Fibroblast of skin of left biceps (primary cell): ENCODE data around the gene TDRD12.
"Not testable (repeated sequence)": the region's sequence is repeated elsewhere in the genome, so short reads cannot be mapped to it uniquely, and the experiment has no call there.

Source experiments
- DNase-seq, 2 experiments: peaks; one replicate each; pipeline ENCODE4 v3.0.0-alpha.2; 2013; ENCODE audit warnings: low read depth in 2 of 2

The TDRD12 gene

DNA sequence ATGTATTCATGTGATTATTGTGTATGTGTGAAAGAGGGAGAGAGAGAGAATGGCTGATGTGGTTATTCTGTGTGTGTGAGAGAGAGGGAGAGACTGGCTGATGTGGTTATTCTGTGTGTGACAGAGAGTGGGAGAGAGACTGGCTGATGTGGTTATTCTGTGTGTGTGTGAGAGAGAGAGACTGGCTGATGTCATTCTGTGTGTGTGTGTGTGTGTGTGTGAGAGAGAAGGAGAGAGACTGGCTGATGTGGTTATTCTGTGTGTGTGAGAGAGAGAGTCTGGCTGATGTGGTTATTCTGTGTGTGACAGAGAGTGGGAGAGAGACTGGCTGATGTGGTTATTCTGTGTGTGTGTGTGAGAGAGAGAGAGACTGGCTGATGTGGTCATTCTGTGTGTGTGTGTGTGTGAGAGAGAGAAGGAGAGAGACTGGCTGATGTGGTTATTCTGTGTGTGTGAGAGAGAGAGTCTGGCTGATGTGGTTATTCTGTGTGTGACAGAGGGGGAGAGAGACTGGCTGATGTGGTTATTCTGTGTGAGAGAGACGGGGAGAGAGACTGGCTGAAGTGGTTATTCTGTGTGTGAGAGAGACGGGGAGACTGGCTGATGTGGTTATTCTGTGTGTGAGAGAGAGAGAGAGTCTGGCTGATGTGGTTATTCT lies 26.2 kb downstream of the TDRD12 start:
- DNase-seq, result not testable (repeated sequence)

DNA sequence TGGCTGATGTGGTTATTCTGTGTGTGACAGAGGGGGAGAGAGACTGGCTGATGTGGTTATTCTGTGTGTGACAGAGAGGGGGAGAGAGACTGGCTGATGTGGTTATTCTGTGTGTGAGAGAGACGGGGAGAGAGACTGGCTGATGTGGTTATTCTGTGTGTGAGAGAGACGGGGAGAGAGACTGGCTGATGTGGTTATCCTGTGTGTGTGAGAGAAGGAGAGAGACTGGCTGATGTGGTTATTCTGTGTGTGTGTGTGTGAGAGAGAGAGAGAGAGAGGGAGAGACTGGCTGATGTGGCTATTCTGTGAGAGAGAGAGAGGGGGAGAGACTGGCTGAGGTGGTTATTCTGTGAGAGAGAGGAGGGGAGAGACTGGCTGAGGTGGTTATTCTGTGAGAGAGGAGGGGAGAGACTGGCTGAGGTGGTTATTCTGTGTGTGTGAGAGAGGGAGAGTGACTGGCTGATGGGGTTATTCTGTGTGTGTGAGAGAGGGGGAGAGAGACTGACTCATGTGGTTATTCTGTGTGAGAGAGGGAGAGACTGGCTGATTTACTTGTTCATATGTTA lies 27.1 kb downstream of the TDRD12 start:
- DNase-seq, result not testable (repeated sequence)

DNA sequence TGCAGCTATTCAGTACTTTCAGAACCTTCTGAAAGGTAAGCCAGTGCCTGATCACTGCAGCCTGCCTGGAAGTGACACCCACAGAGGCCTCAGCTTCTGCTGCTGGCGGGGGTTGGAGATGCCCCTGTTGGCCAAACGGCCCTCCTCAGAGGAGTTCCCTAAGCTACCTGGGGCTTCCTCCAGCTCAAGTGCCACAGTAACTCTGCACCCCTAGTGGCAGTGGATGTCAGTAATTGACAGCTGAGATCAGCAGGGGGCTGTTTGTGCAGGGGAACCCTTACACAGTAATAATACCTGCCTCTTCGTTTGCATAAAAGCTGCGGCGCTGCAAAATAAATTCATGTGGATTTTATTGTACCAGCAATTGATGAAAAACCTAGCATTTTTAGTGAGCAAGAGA lies 28.9 kb downstream of the TDRD12 start:
- DNase-seq, result no peak

DNA sequence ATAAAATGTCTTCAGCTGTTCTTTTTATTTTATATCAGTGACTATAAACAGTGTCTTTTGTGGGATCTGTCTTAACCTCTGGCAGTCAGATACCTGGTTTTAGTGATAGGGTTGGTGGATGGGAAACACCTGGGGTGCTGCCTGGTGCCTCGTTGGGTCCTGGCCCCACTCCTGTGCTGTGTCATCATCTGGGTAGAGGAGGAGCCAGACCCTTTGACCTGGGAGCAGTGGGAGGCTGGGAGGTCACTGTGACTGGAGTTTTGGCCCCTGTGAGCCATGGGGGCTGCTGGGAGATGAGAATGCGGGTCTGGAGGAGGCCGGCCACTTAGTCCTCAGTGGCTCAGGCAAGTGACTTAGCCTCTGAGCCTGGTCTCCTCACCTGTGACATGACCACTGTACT lies 29.4 kb downstream of the TDRD12 start:
- no peak for DNase-seq

DNA sequence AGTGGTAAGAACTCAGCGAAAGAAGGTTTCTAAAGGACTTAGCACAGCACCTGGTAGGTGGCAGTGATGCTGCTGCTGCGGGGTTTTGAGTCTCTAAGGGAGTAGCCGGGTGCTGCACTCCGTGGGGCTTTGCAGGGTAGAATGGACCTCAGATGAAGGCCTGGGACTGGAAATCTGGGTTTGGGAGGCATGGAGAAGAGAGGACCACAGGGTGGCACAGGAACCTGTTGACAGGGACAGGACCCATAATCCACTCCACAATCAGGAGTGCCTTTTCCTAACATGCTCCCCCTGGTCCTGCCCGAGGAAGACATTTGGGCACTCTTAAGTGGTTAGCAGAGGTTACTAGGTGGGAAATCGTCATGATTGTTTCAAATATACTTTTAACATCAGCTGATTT lies 29.8 kb downstream of the TDRD12 start:
- DNase-seq, result no peak

DNA sequence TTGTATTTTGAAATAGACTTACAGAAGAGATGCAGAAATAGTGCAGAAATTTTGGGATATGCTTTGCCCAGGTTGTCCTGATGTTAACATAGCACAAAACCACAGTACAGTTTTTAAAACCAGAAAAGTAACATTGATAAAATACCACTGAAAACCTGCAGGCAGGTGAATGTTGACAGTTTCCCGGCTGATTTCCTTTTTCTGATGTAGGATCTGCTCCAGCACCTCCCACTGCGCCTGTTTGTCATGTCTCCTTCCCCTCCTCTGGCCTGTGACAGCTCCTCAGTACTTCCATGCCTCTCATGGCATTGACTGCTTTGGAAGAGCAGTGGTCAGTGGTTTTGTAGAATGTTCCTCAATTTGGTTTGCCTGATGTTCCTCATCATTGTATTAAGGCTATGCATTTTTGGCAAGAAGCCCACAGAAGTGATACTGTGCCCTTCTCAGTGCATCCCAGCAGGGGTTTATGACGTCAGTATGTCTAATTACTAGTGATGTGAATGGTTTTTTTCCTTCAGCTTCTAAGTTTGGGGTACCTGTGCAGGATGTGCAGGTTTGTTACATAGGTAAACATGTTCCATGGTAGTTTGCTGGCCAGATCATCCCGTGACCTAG lies 31.0 kb downstream of the TDRD12 start:
- no peak for DNase-seq

DNA sequence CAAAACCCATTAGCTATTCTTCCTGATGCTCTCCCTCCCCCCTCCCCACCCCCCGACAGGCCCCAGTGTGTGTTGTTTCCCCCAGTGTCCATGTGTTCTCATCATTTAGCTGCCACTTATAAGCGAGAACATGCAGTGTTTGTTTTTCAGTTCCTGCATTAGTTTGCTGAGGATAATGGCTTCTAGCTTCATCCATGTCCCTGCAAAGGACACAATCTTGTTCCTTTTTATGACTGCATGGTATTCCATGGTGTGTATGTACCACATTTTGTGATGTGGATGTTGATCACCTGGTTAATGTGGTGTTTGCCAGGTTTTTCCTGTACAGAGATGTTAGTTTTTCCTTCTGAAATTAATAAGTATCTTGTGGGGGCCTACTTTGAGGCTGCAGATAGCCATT lies 31.5 kb downstream of the TDRD12 start:
- DNase-seq, result no peak

DNA sequence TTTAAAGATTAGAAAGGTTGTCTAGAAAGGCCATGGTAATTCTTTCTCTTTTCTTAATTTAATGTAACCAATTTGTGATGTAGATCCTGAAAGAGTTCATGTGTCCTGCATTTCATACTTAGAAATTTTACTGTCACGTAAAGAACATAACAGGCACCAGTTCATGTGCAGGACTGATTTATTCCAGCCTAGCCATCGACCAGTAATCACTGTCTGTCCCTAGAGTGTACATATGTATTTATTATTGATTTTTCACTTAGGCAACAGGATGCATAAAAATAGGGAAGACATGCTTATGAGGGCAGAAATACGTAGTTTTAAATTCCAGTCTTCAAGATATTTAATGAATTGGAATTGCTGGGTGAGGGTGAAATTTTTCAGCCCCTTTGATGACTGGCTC lies 37.6 kb downstream of the TDRD12 start:
- no peak for DNase-seq

DNA sequence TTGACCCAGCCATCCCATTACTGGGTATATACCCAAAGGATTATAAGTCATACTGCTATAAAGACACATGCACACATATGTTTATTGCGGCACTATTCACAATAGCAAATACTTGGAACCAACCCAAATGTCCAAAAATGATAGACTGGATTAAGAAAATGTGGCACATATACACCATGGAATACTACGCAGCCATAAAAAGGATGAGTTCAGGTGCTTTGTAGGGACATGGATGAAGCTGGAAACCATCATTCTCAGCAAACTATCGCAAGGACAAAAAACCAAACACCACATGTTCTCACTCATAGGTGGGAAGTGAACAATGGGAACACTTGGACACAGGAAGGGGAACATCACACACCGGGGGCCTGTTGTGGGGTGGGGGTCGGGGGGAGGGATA lies 45.8 kb downstream of the TDRD12 start:
- not testable (repeated sequence) for DNase-seq

DNA sequence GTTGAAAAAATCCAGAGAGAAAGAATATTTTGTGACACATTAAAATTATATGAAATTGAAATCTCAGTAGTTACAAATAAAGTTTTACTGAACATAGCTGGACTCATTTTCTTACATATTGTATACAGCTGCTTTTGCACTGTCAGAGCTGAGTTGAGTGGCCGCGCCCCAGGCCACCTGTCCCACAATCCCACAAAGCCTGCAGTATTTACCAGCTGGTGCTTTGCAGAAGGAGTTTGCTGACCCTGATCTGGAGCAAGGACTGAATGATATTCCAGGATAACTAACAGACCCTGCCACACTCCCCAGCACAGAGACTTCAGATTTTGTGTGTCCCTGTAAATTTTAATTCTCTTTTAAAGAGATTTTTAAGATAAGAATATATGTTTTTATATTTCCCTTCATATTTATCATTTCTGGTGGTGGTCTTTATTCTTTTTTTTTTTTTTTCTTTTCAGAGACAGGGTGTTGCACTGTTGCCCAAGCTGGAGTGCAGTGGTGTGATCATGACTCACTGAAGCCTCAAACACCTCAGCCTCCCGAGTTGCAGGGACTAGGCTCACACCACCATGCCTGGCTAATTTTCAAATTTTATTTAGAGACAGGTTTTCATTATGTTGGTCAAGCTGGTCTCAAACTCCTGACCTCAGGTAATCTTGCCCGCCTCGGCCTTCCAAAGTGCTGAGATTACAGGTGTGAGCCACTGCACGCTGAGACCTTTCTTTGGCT lies 48.5 kb downstream of the TDRD12 start:
- no peak for DNase-seq

DNA sequence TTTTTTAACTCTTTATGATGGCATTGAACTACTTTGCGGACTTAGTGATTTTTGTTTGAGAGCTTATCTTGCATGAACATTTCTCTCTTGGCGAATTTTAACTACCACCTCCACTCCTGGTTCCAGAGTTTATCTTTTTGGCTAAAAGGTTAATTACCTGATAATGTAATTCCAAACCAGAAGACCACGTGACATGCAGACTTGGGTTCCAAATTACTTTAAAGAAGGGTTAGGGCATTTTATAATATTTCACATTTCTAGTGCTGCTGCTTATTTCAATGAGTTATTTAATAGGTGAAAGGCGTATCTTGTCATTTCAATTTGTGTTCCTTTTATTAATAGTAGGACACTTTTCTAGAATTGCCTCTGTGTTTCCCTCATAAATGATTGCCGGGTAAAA lies 52.0 kb downstream of the TDRD12 start:
- no peak for DNase-seq

DNA sequence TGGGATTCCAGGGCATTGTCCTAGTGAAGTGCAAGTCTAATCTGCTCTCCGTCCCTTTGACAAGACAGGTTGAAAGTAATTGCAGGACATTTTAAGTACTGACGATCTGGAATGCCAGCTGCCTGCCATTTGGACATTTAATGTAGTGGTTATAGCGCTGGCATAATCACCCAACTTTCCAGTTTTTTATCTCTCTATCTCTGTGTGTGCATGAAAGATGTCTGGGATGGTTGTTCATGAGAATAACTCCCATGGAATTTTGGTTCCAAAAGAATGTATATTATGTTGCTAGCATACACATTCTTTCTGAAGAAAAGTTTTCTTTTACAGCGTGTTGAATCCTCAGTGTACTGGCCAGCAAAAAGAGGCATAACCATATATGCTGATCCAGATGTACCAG lies 53.6 kb downstream of the TDRD12 start:
- DNase-seq, result no peak

DNA sequence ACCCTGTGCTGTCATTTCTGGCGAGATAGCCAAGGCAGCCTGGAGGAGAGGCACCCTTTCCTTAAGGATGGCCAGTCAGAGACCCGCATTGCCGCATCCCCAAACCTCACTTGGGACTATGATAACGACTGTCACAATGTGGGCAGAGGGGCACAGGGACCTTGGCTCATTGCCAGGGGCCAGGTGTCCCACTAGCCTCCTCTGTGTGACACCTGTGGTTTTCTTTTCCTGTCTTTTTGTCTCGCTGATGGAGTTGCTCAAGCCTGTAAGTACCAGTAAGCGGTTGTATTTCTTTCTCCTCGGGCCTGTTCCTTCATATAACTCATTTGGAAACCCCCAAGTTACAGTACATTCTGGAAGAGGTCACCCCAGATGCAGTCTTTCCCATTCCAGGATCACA lies 59.5 kb downstream of the TDRD12 start:
- no peak for DNase-seq

DNA sequence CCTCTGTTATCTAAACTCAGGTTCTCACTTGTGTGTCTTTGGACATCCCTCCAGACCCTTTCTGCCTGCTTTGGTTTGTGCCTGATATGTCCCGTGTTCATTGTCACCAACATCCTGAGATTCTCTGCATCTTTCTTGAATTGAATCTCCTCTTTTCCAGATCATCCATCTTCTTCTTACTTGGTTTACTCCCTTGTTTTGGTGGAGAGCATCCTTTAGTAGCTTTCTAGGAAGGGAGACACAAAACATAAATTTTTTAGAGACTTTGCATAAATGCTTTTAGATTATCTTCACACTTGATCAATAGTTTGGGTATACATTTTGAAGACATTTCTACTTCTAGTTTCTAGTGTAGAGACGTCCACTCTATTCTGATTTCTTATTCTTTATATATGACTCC lies 61.7 kb downstream of the TDRD12 start:
- no peak for DNase-seq

DNA sequence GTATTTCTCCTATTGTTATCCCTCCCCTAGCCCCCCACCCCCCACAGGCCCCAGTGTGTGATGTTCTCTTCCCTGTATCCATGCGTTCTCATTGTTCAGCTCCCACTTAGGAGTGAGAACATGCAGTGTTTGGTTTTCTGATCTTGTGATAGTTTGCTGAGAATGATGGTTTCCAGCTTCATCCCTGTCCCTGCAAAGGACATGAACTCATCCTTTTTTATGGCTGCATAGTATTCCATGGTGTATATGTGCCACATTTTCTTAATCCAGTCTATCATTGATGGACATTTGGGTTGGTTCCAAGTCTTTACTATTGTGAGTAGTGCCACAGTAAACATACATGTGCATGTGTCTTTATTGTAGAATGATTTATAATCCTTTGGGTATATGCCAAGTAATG lies 62.5 kb downstream of the TDRD12 start:
- DNase-seq, result not testable (repeated sequence)

DNA sequence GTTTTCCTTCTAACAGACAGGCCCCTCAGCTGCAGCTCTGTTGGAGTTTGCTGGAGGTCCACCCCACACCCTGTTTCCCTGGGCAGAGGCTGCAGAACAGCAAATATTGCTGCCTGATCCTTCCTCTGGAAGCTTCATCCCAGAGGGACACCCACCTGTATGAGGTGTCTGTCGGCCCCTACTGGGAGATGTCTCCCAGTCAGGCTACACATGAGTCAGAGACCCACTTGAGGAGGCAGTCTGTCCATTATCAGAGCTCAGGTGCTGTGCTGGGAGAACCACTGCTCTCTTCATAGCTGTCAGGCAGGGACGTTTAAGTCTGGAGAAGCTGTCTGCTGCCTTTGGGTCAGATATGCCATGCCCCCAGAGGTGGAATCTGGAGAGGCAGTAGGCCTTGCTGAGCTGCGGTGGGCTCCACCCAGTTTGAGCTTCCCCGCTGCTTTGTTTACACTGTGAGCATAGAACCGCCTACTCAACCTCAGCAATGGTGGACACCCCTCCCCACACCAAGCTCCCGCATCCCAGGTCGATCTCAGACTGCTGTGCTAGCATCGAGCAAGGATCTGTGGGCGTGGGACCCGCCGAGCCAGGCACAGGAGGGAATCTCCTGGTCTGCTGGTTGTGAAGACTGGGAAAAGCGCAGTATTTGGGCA lies 67.7 kb downstream of the TDRD12 start:
- DNase-seq, result not testable (repeated sequence)

DNA sequence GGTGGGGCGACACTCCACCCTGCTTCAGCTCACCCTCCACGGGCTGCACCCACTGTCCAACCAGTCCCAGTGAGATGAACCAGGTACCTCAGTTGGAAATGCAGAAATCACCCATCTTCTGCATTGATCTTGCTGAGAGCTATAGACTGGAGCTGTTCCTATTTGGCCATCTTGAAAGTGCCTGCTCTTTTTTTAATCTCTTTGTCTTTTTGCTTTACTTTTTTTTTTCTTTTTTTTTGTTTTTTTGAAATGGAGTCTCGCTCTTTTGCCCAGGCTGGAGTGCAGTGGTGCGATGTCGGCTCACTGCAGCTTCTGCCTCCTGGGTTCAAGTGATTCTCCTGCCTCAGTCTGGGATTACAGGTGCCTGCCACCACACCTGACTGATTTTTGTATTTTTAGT lies 68.3 kb downstream of the TDRD12 start:
- DNase-seq, result not testable (repeated sequence)

DNA sequence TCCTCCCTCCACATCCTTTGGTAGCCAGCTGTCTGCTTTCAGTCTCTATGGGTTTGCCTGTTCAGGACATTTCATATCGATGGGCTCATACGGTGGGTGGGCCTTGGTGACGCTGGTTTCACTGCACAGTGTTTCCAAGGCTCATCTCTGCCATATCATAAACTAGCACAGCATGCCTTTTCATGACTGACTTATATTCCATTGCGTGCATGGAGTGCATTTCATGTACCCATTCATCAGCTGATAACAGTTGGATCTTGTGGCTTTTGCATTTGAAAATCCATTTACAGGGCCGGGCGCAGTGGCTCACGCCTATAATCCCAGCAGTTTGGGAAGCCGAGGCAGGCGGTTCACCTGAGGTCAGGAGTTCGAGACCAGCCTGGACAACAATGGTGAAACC lies 69.9 kb downstream of the TDRD12 start:
- DNase-seq, result no peak

DNA sequence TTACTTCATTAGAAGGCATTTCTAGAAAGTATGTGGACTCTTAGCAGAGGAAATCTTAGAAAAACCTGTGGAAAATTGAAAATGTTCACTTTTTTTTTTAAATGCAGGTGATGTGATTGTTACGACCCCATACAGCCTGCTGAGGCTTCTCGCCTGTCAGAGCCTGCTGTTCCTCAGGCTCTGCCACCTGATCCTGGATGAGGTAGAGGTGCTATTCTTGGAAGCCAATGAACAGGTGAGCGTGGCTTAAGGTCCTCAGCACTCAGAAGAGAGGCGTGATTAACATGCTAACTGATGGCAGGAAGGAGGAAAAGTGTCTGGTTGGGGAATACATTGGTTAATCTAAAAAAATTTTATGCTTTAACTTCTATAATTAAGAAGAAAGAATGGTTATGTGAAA lies 78.6 kb downstream of the TDRD12 start:
- no peak for DNase-seq

DNA sequence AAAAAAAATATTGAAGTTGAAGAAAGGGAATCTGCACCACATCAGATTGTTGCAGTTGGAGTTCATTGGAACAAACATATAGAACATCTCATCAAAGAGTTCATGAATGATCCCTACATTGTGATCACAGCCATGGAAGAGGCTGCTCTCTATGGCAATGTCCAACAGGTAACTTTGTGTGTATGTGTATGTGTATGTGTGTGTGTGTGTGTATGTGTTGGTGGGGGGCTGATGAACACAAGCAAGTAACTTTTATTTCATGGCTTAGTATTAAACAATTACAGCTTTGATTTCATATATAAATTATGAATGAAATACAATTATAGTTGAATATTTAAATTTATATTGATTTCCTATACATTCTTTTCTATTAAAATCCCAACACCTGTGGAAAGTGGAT lies 80.6 kb downstream of the TDRD12 start:
- DNase-seq, result no peak

DNA sequence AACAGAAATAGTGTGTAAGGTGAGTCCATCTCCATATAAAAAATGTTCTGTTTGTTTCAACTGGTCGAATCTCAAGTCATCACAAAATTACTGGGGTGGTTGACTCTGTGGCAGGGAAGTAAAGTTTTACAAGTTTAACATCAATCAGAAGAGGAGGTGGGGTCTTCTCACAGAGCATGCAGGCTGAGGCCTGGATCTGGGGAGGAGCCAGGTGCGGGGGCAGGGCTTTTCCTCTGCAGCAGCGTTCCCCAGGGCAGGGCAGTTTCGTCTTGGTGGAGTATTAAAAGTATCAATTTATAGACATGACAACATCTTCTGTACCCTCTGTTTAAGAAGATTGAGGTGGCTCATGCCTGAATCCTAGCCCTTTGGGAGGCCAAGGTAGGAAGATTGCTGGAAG lies 81.2 kb downstream of the TDRD12 start:
- no peak for DNase-seq

DNA sequence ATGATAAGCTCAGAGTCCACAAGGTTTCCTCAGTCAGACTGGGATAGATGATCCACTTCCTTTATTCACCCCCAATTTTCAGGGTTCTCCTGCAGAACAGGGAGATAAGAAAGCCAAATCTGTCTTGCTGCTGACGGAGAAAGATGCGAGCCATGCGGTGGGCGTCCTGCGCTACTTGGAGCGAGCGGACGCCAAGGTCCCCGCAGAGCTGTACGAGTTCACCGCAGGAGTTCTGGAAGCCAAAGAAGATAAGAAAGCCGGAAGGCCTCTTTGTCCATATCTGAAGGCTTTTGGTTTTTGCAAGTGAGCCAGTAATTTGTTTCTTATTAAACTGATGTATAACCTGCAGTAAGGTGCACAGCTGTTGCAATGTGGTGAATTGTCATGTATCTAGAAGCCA lies 83.3 kb downstream of the TDRD12 start:
- no peak for DNase-seq
